HEK293 (cell line): ENCODE results near the gene SYNDIG1.

ENCODE experiments used
- CTCF ChIA-PET: fragments of 350-600 bp; formaldehyde crosslinking; extraction: SDS; loops from one replicate; lab custom pipeline; 2021; ENCODE audit warnings: antibody characterized with exemption; lab: Yijun Ruan, JAX
- POLR2A ChIA-PET: fragments of 300-600 bp; formaldehyde crosslinking; extraction: SDS; loops from one replicate; lab custom pipeline; 2020; ENCODE audit warnings: antibody characterized with exemption, inconsistent platforms; lab: Yijun Ruan, JAX
- H3K27ac ChIP-seq: fragments of 200-500 bp; sonication (Bioruptor generic); 2 replicates; pipeline ENCODE4 v1.5.1; 2014; ENCODE audit warnings: low read depth, low read length, control low read depth, inconsistent platforms; ENCODE audit errors: extremely low read depth
- H3K36me3 ChIP-seq, 2 experiments: fragments of 200-500 bp in 1 of 2; sonication (Bioruptor generic) in 1 of 2; 1 replicate in 1 of 2; 2 replicates in 1 of 2; pipeline ENCODE4 v1.5.1; 2014 to 2017; ENCODE audit warnings: inconsistent platforms in 2 of 2, low read length in 2 of 2; ENCODE audit not compliant: control insufficient read depth in 2 of 2, insufficient read depth in 1 of 2
- H3K4me1 ChIP-seq: fragments of 200-500 bp; sonication (Bioruptor generic); 2 replicates; pipeline ENCODE4 v1.5.1; 2014; ENCODE audit warnings: mild to moderate bottlenecking, low read length, inconsistent platforms; ENCODE audit not compliant: control insufficient read depth, insufficient read depth
- H3K4me3 ChIP-seq: 2 replicates; pipeline ENCODE4 v1.5.1; 2011; ENCODE audit warnings: low read depth, mild to moderate bottlenecking, control low read depth, low read length, moderate library complexity
- H3K9me3 ChIP-seq: fragments of 200-500 bp; sonication (Bioruptor generic); 2 replicates; pipeline ENCODE4 v1.5.1; 2014; ENCODE audit warnings: low read depth, low read length, inconsistent platforms; ENCODE audit not compliant: control insufficient read depth, insufficient read depth
- HOXD13 ChIP-seq: sonication (generic); formaldehyde crosslinking; IDR thresholded peaks from 2 replicates; pipeline ENCODE4 v1.8.0; 2022; ENCODE audit warnings: missing genetic modification reagents, borderline replicate concordance
- INSM2 ChIP-seq: fragments of 450-650 bp; formaldehyde crosslinking; IDR thresholded peaks from 2 replicates; pipeline ENCODE4 v1.5.1; 2016; ENCODE audit warnings: missing biosample characterization, missing genetic modification characterization
- KLF1 ChIP-seq: fragments of 450-650 bp; formaldehyde crosslinking; IDR thresholded peaks from 2 replicates; pipeline ENCODE4 v1.5.1; 2016; ENCODE audit warnings: missing biosample characterization, missing genetic modification characterization
- SCRT1 ChIP-seq: fragments of 450-650 bp; formaldehyde crosslinking; IDR thresholded peaks from 2 replicates; pipeline ENCODE4 v1.5.1; 2016; ENCODE audit warnings: missing biosample characterization, missing genetic modification characterization, borderline replicate concordance
- SETDB1 ChIP-seq: IDR thresholded peaks from one replicate; pipeline ENCODE4 v1.6.1; 2017; ENCODE audit warnings: mild to moderate bottlenecking, low read length, moderate library complexity, mixed read lengths; ENCODE audit not compliant: insufficient read length
- SP3 ChIP-seq: fragments of 450-650 bp; formaldehyde crosslinking; IDR thresholded peaks from 2 replicates; pipeline ENCODE4 v1.5.1; 2016; ENCODE audit warnings: missing biosample characterization, missing genetic modification characterization
- ZBTB48 ChIP-seq: fragments of 450-650 bp; formaldehyde crosslinking; IDR thresholded peaks from 2 replicates; pipeline ENCODE4 v1.5.1; 2016; ENCODE audit warnings: missing biosample characterization, missing genetic modification characterization
- ZNF10 ChIP-seq: fragments of 450-650 bp; formaldehyde crosslinking; IDR thresholded peaks from 2 replicates; pipeline ENCODE4 v1.5.1; 2017; ENCODE audit warnings: missing biosample characterization, missing genetic modification characterization
- ZNF121 ChIP-seq: fragments of 450-650 bp; formaldehyde crosslinking; IDR thresholded peaks from 2 replicates; pipeline ENCODE4 v1.5.1; 2016; ENCODE audit warnings: missing biosample characterization, missing genetic modification characterization
- ZNF132 ChIP-seq: fragments of 450-650 bp; formaldehyde crosslinking; IDR thresholded peaks from 2 replicates; pipeline ENCODE4 v1.5.1; 2017; ENCODE audit warnings: missing biosample characterization, missing genetic modification characterization, borderline replicate concordance
- ZNF174 ChIP-seq: fragments of 450-650 bp; formaldehyde crosslinking; IDR thresholded peaks from 2 replicates; pipeline ENCODE4 v1.5.0; 2017; ENCODE audit warnings: missing biosample characterization, mild to moderate bottlenecking, missing genetic modification characterization
- ZNF23 ChIP-seq: fragments of 450-650 bp; formaldehyde crosslinking; IDR thresholded peaks from 2 replicates; pipeline ENCODE4 v1.5.1; 2016; ENCODE audit warnings: missing biosample characterization, missing genetic modification characterization, borderline replicate concordance
- ZNF239 ChIP-seq: fragments of 450-650 bp; formaldehyde crosslinking; IDR thresholded peaks from 2 replicates; pipeline ENCODE4 v1.5.1; 2016; ENCODE audit warnings: missing biosample characterization, missing genetic modification characterization
- ZNF366 ChIP-seq: fragments of 450-650 bp; formaldehyde crosslinking; conservative IDR thresholded peaks from 2 replicates; pipeline ENCODE4 v1.5.1; 2016; ENCODE audit warnings: missing biosample characterization, missing genetic modification characterization
- ZNF529 ChIP-seq: fragments of 450-650 bp; formaldehyde crosslinking; IDR thresholded peaks from 2 replicates; pipeline ENCODE4 v1.5.1; 2017; ENCODE audit warnings: missing genetic modification characterization, missing biosample characterization; ENCODE audit not compliant: insufficient replicate concordance
- ZNF530 ChIP-seq: fragments of 450-650 bp; formaldehyde crosslinking; IDR thresholded peaks from 2 replicates; pipeline ENCODE4 v1.5.1; 2016; ENCODE audit warnings: low read depth, missing biosample characterization, missing genetic modification characterization
- ZNF548 ChIP-seq: fragments of 450-650 bp; formaldehyde crosslinking; IDR thresholded peaks from 2 replicates; pipeline ENCODE4 v1.5.1; 2016; ENCODE audit warnings: missing biosample characterization, missing genetic modification characterization
- ZNF549 ChIP-seq: fragments of 450-650 bp; IDR thresholded peaks from 2 replicates; pipeline ENCODE4 v1.5.1; 2018; ENCODE audit warnings: missing biosample characterization, missing genetic modification characterization, mild to moderate bottlenecking, inconsistent platforms, moderate library complexity
- ZNF560 ChIP-seq: fragments of 450-650 bp; formaldehyde crosslinking; IDR thresholded peaks from 2 replicates; pipeline ENCODE4 v1.5.1; 2017; ENCODE audit warnings: missing biosample characterization, missing genetic modification characterization, borderline replicate concordance
- ZNF561 ChIP-seq: fragments of 450-650 bp; IDR thresholded peaks from 2 replicates; pipeline ENCODE4 v1.5.1; 2018; ENCODE audit warnings: missing biosample characterization, missing genetic modification characterization, borderline replicate concordance
- ZSCAN16 ChIP-seq: fragments of 450-650 bp; formaldehyde crosslinking; IDR thresholded peaks from 2 replicates; pipeline ENCODE4 v1.5.1; 2016; ENCODE audit warnings: missing biosample characterization, missing genetic modification characterization
- TF ChIP-seq, protein P1 (sequence below): fragments of 450-650 bp; formaldehyde crosslinking; IDR thresholded peaks from 2 replicates; pipeline ENCODE4 v1.5.1; 2017; ENCODE audit warnings: missing biosample characterization, mild to moderate bottlenecking, missing genetic modification characterization, moderate library complexity
- TF ChIP-seq, protein P2 (sequence below): fragments of 450-650 bp; formaldehyde crosslinking; IDR thresholded peaks from 2 replicates; pipeline ENCODE4 v1.5.1; 2016; ENCODE audit warnings: missing biosample characterization, missing genetic modification characterization, low read depth
- TF ChIP-seq, protein P3 (sequence below): fragments of 450-650 bp; formaldehyde crosslinking; optimal IDR thresholded peaks from 2 replicates; pipeline ENCODE3; 2016; ENCODE audit warnings: missing biosample characterization, mild to moderate bottlenecking, missing genetic modification characterization

SYNDIG1 gene

GRCh38 chr20:24533449-24533848 lies 64.0 kb downstream of the SYNDIG1 start (continued):
- TF ChIP-seq ZNF560 (tag by site-specific recombination), result no peak
- TF ChIP-seq ZNF174, result no peak
- TF ChIP-seq ZNF549 (tag by site-specific recombination), result no peak
- no peak for TF ChIP-seq ZNF132
- no peak for TF ChIP-seq ZNF23 (tag by site-specific recombination)

- Histone ChIP-seq H3K27ac (no peak overlapping the region), H3K9me3 (no peaks in the 10 kb centered on the region), H3K4me3 (no peak overlapping the region), H3K4me1 (no peaks in the 10 kb centered on the region), H3K36me3 (no peaks in the 10 kb centered on the region)
- TF ChIP-seq ZNF548 (tag by site-specific recombination) (no peak), ZBTB48 (tag by site-specific recombination) (no peak), HOXD13 (CRISPR knock-in tag) (no peak), ZNF366 (tag by site-specific recombination) (no peak), ZNF529 (tag by site-specific recombination) (no peak), SETDB1 (no peak)
- TF ChIP-seq, protein P1, sequence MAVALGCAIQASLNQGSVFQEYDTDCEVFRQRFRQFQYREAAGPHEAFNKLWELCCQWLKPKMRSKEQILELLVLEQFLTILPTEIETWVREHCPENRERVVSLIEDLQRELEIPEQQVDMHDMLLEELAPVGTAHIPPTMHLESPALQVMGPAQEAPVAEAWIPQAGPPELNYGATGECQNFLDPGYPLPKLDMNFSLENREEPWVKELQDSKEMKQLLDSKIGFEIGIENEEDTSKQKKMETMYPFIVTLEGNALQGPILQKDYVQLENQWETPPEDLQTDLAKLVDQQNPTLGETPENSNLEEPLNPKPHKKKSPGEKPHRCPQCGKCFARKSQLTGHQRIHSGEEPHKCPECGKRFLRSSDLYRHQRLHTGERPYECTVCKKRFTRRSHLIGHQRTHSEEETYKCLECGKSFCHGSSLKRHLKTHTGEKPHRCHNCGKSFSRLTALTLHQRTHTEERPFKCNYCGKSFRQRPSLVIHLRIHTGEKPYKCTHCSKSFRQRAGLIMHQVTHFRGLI (tag by site-specific recombination), result no peak
- ChIA-PET POLR2A (no interaction called here), CTCF (interaction anchor here (0.7 kb wide), 1 partner anchor 160 kb away, joined by 3 read pairs; no protein-coding TSS in a partner anchor)
Measured at GRCh38 chr20:24534282-24534681, 64.9 kb downstream of the SYNDIG1 start.

DNA sequence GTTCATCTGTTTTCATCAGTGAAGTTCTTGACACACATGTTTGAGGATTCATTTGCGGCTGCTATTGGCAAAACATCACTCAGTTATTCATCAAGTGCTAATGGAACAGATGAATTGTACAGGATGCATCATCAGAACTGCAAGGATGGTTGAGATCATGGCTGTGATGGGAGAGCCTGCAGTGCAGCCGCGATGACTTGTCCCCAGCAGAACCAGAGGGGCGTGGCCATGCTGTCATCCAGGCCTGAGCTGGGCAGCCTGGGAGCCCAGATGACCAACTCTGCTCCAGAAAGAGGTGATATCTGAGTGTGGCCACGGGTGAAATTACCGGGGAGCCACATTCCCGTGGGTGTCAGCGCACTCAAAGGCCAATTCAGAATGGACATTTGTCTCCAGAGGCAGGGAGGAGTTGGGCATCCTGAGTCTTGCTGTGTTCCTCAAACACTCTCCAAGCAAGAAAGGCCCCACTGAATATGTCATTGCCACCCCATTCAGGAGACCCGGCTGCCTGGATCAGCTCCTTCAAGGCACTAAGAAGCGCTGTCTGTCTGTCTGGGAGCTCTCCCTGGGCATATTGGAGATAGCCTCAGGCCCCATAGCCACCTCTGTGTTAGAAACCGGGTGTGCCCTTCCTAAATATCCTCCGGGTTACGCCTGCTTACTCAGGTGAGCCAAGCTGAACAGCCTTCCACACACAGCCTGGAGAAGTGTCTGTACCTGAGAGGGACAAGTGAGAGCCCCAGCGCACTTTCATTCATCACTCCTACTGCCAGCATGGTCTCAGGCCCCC lies 66.7 kb downstream of the SYNDIG1 start:
- ChIA-PET CTCF (interaction anchor here (0.8 kb wide), 1 partner anchor 44 kb away, joined by 3 read pairs; no protein-coding TSS in a partner anchor), POLR2A (no interaction called here)
- TF ChIP-seq, protein P2, sequence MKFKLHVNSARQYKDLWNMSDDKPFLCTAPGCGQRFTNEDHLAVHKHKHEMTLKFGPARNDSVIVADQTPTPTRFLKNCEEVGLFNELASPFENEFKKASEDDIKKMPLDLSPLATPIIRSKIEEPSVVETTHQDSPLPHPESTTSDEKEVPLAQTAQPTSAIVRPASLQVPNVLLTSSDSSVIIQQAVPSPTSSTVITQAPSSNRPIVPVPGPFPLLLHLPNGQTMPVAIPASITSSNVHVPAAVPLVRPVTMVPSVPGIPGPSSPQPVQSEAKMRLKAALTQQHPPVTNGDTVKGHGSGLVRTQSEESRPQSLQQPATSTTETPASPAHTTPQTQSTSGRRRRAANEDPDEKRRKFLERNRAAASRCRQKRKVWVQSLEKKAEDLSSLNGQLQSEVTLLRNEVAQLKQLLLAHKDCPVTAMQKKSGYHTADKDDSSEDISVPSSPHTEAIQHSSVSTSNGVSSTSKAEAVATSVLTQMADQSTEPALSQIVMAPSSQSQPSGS (tag by site-specific recombination), result no peak
- TF ChIP-seq ZNF549 (tag by site-specific recombination) (no peak), ZNF561 (tag by site-specific recombination) (no peak), ZSCAN16 (tag by site-specific recombination) (no peak), SP3 (no peak), ZNF10 (tag by site-specific recombination) (no peak)
- Histone ChIP-seq H3K4me1 (no peaks in the 10 kb centered on the region), H3K36me3 (no peaks in the 10 kb centered on the region), H3K4me3 (no peak overlapping the region), H3K9me3 (no peaks in the 10 kb centered on the region), H3K27ac (no peak overlapping the region)

- H3K4me1 ChIP-seq, result no peaks in the 10 kb centered on the region
- H3K27ac ChIP-seq, result no peak overlapping the region
- CTCF ChIA-PET, result no interaction called here
- no peaks in the 10 kb centered on the region for H3K36me3 ChIP-seq
- no peaks in the 10 kb centered on the region for H3K9me3 ChIP-seq
- POLR2A ChIA-PET, result no interaction called here
- no peak overlapping the region for H3K4me3 ChIP-seq
- TF ChIP-seq ZNF530 (no peak), KLF1 (tag by site-specific recombination) (no peak), SCRT1 (tag by site-specific recombination) (no peak), ZNF121 (no peak), INSM2 (tag by site-specific recombination) (no peak), ZNF239 (tag by site-specific recombination) (no peak), ZNF10 (tag by site-specific recombination) (no peak)
- TF ChIP-seq, protein P3, sequence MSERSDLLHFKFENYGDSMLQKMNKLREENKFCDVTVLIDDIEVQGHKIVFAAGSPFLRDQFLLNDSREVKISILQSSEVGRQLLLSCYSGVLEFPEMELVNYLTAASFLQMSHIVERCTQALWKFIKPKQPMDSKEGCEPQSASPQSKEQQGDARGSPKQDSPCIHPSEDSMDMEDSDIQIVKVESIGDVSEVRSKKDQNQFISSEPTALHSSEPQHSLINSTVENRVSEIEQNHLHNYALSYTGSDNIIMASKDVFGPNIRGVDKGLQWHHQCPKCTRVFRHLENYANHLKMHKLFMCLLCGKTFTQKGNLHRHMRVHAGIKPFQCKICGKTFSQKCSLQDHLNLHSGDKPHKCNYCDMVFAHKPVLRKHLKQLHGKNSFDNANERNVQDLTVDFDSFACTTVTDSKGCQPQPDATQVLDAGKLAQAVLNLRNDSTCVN (tag by site-specific recombination), result no peak
Measured at GRCh38 chr20:24537210-24537609, 67.8 kb downstream of the SYNDIG1 start.
